CMK (cell line): ENCODE data around the gene ZNF532.

Source experiments
- DNase-seq: peaks from one replicate; pipeline ENCODE4 v3.0.0-alpha.2; 2010; ENCODE audit warnings: low read depth

ZNF532 gene

DNA sequence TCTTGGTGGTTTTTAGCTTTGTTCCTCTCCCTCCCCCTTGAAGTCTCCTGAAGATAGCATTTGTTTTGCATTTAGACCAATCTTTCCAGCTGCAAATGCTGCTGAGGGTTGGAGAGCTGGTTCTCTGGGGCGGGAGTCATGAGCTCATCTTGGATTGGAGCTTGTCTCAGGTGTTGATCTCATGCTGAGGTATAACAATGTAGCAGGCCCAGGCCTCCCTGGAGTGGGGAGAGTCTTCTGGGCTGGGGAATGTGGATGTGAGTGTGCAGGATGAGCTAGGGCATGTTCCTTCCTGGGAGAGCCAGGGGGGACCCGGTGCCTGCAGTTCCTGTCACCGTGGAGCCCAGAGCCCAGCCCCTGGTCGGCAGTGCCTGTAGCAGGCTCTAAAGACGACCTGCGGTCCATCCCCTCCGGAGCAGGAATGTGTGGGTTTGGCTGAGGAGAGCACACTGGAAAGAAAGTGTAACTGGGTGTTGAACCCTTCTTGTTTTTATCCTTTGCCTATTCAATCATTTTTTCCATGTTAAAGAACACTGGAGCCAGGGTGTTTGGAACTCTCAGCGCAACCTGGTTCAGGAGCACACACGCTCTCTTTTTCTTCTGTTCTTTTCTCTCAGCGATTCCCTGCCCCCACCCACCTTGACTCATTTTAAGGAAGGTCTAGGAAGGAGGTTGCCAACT, 2.7 kb downstream of the ZNF532 start:
- DNase-seq = no peak

DNA sequence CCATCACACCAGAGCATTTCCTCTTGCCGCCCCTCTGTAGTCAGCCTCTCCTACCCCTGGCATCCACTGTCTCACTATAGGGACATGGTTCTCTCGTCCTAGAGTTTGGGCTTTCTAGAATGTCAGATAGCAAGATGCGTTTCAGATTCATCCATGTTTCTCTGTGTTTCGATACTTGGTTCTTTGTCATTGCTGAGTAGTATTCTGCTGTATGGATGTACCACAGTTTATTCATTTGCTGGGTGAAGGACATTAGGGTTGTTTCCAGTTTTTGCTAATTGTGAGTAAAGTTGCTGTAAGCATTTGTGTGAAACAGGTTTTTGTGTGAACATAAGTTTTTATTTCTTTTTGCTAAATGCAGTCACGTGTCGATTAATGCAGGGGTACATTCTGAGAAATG, 3.8 kb downstream of the ZNF532 start:
- no peak for DNase-seq

DNA sequence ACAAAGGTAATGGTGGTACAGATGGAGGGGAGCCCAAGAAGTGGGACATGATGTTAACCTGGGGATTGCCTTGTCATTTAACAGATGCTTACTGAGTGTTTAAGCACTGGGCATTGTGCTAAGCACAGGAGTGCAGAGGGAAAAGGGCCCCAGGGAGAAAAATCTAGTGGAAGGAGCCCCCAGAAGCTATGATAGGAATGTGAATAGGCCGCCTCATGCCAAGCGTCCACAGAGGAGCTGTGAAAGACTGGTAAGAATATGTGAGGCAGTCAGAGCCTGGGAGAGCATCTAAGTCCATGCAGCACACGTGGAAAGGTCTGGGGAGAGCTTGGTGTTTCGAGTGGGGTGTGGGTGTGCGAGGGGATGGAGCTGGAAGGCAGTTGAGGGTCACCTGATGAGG, 5.5 kb downstream of the ZNF532 start:
- no peak for DNase-seq

DNA sequence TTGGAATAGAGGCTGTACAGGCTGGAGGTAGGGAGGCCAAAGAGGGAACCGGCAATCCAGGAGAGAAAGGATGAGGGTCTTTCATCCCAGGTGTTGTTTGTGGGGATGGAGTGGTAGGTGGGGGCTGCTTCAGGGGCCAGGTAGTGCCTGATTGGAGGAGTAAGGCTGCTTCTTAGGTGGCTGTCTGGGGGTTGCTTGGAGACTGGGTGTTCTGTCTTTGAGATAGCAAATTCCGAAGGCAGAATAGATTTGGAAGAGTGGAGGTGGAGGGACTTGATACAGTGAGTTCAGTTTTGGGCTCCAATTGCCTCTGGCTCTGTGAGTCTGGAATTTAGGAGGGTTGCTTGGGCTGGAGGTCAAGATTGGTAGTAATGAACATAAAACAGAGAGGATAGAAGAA, 5.9 kb downstream of the ZNF532 start:
- no peak for DNase-seq

DNA sequence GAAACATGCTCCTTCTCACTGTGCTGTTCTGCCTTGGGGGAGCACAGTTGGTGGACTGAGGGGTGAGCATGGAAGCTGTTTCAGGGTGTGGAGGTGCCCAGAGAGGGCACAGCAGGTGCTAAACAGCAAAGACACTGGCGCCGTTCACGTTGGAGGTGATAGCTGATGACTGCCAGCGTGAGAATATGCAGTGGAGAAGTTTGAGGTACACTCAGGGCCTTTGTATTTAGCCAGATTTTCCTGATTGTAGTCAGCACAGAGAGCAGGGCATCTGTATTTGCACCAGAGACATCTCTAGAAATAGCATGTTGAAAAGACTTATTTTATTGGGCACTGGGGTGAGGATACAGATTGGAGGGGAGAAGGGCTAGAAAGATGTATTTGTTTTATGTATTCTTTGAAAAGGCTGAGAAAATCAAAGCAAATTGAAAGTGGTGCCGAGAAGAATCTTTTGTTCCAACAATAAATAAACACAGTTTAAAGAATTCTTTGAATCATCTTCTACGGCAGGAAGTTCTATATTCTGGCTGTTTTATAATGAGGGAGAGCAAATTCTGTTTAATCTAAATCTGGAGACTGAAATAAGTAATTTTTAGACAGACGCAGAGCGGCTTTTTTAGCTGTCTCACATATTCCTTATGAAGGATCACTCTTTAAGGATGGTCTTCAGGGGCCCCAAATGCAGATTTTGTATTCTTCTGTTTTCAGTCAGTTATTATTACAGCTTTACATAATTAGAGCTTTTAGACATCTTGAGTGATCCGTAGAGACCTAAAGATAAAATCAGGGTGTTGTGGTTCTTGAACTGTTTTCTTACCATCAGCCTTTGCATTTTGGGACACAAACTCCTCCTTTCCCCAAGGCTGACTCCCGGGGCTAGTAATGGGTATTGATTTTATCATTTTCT, 7.1 kb downstream of the ZNF532 start:
- no peak for DNase-seq

DNA sequence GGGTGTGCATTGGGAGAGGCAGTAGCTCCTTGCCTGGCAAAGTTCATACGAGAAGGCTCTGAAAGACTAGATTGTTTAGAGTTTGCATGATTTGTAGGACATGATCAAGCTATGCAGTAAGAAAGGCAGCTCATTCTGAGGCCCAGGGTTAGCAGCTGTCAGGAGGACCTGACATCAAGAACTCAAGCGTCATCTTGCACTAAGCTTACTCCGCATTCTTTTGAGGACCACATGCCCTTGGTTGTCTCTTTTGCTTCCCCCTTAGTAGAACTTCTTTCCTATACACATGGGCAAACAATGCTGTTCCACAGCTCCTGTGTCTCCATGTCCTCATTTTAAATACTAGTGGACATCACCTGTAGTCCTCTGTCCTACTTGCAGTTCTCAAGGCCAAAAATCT, 14.0 kb downstream of the ZNF532 start:
- no peak for DNase-seq

DNA sequence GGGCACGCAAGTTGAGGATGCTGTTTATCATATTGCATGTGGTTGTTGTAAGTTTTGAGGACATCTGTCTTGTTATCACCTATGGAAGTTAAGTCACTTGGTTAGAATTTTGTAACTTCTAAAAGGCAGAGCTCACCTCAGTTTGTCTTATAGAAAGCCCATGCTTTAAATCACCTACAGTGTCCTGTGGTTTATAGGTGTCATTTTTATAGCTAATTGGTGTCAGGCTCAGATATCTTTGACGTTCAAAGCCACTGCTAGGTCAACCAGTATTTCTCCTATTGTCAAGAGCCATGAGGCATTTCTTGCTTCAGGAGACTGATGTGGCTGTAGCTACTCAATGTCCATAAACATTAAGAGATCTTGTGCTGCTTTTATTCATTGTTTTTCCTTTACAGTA, 16.8 kb downstream of the ZNF532 start:
- DNase-seq = no peak

DNA sequence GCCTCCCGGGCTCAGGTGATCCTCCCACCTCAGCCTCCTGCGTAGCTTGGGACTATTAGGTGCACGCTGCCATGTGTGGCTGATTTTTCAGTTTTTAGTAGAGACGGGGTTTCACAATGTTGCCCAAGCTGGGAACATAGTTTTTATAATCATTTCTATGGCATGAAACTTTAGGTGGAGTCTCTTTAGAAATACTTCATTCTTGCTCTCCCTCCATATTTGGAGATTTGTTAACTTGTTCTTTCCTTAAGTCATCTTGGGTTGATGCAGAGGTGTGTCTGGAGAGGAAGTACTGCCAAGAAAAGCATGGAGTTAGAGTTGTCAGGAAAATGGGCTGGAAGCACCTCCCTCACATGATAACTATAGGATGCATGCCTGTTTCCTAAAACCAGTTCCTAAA, 17.4 kb downstream of the ZNF532 start:
- no peak for DNase-seq

DNA sequence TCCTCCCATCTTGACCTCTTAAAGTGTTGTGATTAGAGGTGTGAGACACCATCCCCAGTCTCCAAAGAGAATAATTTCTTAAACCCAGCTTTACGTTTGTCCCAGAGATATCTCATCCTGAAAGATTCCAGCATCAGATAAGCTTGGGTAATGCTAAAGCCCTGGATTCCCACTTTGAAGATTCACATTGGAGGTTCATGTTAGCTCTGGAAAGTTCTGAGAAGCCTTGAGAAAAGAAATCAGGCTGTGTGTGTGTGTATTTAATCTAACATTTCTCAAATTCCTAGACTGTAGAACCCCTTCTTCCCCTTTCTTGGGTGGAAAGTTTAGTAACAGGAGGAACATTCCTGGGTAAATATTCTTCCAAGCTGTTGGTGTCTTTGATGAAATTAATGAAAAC, 18.0 kb downstream of the ZNF532 start:
- DNase-seq = no peak

DNA sequence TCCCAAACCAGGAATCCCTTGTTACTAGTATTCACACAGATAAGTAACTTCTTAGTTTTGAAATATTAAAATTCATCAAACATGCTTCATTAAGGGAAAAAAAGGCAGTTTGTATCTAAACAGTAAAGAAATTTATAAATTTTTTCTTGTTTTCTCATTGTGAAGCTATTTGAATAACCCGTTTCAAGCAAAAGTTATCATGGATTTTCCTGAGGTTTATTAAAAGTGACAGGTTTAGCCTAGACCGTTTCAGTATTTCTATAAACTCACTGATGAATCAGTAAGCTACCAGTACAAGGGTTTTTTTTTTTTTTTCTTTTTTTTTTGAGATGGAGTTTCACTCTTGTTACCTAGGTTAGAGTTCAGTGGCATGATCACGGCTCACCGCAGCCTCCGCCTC, 20.0 kb downstream of the ZNF532 start:
- DNase-seq = no peak

DNA sequence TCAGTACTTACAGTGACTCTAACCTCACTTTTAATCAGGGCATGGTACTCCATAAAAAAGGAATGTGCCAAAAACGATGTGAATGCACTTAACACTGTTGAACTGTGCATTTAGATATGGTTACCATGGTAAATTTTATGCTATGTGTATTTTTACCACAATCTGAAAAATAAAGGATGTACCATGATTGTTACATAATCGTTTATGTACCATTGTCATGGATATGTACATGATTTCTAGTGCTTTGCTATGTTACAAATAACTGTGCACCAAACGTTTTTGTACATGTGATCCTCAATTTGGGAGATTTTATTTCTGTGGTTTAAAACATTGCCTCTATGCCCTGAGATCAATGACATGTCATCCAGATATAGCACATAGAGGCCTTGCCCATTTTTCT, 21.8 kb downstream of the ZNF532 start:
- no peak for DNase-seq

DNA sequence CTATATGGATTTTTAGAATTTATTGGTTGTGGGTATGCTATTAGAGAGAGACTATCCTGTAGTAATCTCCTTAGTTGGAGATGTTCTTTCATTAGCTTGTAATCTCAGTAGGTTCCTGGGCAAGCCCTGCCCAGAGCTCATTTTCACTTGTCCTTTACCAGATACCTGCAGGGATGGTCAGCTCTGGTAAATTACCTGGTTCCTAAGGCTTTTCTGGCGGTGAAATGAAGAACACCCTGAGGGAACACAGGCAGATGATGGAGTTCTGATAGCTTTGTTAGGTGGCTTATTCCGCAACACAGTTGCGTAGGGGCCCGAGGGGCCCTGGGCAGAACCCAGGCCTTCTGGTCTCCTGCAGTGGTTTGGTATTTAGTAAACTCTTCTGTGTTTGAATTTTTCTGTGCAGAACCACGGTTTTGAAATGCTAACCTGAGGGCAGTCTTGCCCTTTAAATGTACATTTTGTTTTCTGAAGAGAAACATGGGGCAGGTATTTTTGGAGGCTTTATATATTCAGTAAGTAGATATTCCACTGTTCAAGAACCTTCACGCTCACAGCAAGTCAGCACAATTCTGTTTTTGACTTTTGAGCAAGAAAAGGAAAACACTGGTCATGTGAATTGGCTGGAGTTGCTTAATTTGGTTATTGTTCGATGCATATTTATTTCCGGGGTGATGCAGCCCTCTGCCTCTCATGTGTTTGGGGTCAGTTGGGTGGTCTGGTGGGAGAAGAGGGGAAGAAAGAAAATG, 22.4 kb downstream of the ZNF532 start:
- DNase-seq = no peak

DNA sequence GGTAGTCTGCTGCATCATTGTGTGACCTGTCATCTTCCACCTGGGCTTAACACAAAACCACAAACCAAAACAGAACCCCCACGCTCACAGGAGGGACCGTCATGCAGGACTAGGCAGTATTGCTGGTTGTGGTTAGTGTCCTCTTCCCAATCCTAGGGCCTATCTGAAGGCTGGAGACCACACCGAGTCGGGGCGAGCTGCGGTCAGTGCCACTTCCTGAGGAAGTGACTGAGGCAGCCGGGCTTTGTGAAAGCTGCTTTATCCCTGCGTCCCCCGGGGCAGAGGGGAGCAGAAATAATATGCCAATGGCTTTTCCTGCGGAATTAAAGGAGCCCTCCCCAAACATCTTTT, 22.9 kb downstream of the ZNF532 start:
- peak; percentile 44 for DNase-seq

DNA sequence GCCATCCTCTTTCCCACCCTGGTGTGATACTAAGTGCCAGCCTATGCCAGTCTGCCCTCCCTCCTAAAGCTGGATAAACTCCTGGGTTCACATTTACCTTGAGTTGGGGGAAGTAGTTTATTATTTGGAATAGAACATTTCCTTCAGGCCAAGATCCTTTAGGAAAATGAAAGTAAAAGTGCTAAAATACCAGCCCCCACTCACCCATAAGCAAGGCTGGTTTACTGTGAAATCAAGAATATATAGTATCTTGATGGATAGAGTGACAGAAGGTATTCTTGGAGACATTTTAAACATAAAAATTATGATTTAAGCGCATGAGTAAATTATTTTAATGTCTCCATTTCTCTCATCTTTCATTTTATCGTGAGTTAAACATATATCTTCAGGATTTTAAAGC, 27.1 kb downstream of the ZNF532 start:
- DNase-seq = no peak

DNA sequence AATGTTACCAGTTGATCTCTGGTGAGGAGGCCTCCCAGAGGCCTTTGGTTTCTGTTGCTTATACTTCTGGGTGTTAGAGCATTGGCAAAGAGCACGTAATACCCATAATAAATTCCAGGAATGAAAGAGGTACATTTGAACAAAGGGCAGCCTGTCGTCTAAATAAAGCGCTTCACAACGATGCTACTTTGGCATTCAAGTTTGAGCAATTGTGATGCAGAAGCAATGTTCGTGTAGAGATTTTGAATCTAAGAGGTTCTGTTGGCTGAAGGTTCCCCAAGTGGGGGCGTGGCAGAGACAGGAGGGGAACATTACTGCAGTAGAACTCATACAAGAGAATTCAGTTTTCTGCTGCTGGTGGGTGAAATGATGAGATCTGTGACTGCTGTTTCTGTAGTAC, 27.8 kb downstream of the ZNF532 start:
- DNase-seq = no peak

DNA sequence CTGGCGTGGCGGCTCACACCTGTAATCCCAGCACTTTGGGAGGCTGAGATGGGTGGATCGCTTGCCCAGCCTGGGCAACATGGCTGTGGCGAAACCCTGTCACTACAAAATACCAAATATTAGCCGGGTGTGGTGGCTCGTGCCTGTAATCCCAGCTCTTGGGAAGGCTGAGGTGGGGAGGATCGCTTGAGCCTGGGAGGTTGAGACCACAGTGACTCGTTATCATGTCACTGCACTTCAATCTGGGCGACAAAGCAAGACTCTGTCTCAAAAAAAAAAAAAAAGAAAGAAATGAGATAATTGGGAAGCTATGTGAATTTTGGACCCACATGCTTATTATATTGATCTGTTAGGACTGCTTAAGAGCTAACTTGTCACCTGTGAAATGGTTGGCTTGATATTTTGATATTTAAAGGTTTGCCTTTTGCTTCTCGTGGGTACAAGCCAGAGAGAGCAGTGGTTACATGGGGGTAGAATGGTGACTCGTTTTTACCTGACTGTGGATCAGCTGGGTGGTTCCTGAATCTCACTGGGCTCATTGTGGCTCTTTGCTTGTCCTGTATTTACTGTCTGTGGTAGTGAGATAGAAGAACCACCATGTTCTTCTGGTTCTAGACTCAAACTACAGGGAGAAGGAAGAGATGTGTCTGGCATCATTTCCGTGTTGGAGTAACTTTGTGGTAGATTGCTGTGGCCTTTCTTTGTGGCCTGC, 28.9 kb downstream of the ZNF532 start:
- DNase-seq = no peak

DNA sequence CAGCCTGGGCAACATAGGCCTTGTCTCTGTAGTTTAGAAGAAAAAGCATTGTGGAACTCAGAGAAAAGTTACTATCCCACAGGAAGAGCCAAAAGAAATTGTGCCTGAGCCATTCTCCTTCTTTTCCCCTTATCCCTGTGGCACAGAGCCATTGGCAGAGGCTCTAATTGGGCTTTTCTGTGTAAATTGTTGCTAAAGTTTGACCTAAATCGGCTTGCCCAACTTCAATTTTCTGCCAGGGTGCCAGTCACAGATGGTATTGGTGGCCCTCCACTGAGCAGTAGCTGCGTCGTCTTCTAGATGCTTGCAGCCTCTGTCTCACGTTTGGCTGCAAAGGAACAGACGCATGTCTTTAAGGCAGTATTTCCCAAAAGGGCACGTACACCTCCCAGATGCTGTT, 30.3 kb downstream of the ZNF532 start:
- DNase-seq = no peak

DNA sequence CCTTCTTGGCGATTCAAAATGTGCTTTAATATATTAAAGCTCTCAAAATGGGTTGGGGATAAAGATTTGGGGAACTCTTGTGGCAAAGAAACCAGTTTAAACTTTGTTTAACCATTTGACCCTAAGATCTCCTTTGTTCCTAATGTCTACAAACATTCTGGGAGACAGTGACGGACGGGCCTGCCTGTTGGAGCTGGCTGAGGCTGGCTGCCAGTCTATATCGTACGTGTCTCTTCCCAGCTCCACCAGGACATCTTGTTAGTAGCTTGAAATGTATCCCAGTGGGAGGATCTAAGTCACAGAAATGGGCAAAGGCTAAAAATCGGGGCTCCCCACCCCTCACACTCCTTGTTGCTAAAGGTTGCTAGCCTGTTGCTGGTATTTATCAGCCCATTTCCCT, 30.7 kb downstream of the ZNF532 start:
- DNase-seq = no peak

DNA sequence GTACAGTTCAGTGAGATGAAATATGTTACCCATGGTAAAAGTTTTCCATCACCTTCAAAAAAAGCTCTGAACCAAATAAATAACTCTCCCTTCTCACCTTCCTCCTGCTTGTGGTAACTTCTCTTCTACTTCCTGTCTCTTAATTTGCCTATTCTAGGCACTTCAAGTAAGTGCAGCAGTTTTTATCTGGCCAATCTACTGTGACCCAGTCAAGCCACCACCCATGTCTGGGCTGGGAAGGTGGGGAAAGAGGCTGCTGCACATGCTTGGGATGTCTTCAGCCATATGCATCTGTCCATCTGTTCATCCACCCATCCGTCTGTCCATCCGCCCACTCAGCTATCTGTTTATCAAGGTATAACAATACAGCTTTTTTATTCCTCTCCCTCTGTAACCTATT, 31.6 kb downstream of the ZNF532 start:
- DNase-seq = no peak

DNA sequence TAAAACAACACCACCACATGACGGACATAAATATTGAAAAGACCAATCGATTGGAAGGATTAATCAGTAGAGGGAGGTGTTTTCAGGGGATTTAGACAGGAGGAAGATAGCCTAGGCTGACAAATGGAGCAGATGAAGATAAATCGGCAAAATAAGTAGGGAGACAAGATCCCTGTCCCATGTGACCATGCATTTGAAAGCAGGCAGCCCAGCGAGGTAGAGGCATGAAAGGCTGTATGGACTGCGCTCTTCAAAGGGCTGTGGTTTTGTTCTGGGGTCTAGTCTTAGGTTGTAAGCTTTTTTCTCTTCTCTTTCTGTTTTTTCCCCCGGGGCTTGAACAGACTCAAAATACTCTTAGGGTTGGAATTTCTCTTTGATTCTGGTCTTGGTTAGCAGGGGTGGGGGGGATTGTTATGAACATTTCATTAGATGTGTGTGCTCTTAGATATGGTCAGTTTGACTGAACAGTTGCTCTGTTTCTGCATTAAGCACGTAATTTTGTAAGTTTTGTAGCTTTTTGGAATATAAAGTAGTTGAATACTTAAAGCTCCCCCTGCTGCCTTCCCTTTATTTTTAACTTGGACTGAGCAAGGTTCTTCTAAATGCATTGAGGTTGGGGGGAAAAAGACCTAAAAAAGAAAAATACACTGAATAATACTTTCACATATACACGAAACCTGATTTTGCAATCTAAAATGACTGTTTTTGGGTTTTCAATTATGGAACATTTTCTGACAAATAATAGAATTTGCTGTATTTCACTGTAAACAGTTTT, 32.2 kb downstream of the ZNF532 start:
- DNase-seq = no peak

DNA sequence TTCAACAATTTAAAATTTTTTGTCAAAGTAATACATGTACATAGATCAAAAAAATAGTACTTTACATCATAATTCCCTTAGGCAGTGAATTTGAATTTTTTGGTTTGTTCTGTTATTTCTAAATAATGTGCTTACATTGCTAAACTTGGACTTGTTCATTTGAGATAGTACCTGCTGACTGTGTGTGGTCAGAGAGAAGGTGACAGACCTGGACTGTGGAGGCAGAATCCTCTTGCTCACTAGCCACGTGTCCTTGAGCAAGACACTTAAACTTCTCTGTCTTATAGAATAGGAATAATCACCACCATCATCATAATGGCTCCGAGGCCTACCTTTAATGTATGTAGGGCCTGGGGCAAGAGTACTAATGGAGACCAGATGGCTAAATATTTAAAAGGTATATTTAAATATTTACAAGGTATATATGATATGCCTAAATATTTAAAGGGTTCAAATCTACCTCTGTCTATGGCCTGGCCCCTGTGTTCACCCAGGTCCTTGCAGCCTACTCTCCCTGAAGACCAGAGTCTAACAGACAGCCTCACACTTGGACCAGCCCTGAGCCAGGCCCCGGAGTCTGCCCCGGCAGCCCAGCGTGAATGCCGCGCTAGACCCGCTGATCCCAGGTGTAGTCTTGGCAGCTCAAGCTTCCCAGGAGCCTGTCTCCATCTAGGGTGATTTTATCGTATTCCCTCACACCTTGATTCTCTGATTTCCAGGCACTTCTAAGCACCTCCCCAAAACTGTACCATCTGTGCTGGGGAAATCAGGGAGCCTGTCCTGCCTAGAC, 33.5 kb downstream of the ZNF532 start:
- no peak for DNase-seq
